ENCODE data around the gene TAS2R42.

Gene TAS2R42, protein sequence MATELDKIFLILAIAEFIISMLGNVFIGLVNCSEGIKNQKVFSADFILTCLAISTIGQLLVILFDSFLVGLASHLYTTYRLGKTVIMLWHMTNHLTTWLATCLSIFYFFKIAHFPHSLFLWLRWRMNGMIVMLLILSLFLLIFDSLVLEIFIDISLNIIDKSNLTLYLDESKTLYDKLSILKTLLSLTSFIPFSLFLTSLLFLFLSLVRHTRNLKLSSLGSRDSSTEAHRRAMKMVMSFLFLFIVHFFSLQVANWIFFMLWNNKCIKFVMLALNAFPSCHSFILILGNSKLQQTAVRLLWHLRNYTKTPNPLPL

DNA sequence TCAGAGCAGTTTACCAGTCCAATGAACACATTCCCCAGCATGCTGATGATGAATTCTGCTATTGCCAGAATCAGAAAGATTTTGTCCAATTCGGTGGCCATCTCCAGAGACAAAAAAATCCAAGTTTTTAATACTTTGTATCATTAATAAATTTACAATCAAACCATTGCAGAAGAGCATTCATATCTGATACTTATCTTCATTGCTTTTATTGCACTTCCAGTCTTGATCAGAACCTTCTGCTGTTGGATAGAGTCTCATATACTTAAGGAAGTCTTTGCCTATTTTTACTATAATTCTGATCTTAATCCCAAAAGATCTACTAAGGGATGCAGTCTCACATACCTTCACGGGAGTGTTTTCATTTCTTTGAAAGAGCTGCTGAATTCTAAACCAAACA, at the start of gene TAS2R42:
Gene TAS2R42 (minus strand): TSS at position 101 of the 400 bp plus-strand sequence. CDS start 0 bp downstream, at position 101.
- ChIA-PET CTCF (no interaction called here), POLR2A (no interaction called here)
- no peak for DNase-seq (ENCODE audit: extremely low spot score)
- TF ChIP-seq, protein P1, sequence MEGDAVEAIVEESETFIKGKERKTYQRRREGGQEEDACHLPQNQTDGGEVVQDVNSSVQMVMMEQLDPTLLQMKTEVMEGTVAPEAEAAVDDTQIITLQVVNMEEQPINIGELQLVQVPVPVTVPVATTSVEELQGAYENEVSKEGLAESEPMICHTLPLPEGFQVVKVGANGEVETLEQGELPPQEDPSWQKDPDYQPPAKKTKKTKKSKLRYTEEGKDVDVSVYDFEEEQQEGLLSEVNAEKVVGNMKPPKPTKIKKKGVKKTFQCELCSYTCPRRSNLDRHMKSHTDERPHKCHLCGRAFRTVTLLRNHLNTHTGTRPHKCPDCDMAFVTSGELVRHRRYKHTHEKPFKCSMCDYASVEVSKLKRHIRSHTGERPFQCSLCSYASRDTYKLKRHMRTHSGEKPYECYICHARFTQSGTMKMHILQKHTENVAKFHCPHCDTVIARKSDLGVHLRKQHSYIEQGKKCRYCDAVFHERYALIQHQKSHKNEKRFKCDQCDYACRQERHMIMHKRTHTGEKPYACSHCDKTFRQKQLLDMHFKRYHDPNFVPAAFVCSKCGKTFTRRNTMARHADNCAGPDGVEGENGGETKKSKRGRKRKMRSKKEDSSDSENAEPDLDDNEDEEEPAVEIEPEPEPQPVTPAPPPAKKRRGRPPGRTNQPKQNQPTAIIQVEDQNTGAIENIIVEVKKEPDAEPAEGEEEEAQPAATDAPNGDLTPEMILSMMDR (IDR thresholded peaks at IDR 0.05; ENCODE audit: control extremely low read depth, extremely low read depth, low read depth, missing control alignments), result no peak

DNA sequence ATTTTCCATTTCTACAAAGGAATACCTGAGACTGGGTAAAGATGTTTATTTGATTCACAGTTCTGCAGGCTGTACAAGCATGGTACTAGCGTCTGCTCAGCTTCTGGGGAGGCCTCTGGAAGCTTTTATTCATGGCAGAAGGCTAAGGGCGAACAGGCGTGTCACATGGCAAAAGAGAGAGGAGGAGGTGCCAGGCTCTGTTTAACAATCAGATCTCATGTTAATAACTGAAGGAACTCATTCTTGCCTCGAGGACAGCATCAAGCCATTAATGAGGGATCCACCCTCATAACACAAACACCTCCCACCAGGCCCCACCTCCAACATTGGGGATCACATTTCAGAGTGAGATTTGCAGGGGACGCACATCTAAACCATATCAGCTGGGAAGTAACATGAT, 46.8 kb upstream of the TAS2R42 start:
- ChIA-PET POLR2A (no interaction called here), CTCF (interaction anchor here (1.8 kb wide), 1 partner anchor 254 kb away, joined by 4 read pairs; no protein-coding TSS in a partner anchor)
- TF ChIP-seq, protein P1 (IDR thresholded peaks at IDR 0.05; ENCODE audit: control extremely low read depth, extremely low read depth, low read depth, missing control alignments), result no peak
- no peak for DNase-seq (ENCODE audit: extremely low spot score)

DNA sequence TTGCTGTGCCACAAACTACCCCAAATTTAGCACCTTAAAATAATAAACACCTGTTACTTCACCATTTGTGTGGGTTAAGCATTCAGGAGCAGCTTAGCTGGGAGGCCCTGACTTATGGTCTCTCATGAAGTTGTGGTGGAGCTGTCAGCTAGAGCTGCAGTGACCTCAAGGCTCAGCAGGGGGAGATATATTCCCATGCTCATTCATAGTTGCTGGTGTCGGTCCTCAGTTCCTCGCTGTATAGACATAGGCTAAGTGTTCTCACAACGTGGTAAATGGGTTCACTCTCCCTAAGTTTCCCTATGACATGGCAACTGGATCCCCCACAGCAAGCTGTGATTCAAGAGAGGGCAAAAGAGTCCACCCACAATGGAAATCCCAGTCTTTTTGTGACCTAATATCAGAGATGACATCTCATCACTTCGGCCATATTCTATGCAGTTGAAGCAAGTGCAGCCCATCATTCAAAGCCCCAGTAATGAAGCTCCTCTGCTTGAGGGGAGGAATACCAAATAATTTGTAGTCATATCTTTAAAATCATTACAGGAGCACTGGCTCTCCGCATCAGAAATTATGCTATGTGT, 41.7 kb upstream of the TAS2R42 start:
- ChIA-PET CTCF (interaction anchor here (0.7 to 7.3 kb wide), 17 partner anchors 10 to 1099 kb away, joined by 3 to 62 read pairs (median 4); no protein-coding TSS in a partner anchor), POLR2A (no interaction called here)
- TF ChIP-seq, protein P1 (IDR thresholded peaks at IDR 0.05; ENCODE audit: control extremely low read depth, extremely low read depth, low read depth, missing control alignments), result peak; percentile 72
- DNase-seq (ENCODE audit: extremely low spot score), result peak; percentile 24

DNA sequence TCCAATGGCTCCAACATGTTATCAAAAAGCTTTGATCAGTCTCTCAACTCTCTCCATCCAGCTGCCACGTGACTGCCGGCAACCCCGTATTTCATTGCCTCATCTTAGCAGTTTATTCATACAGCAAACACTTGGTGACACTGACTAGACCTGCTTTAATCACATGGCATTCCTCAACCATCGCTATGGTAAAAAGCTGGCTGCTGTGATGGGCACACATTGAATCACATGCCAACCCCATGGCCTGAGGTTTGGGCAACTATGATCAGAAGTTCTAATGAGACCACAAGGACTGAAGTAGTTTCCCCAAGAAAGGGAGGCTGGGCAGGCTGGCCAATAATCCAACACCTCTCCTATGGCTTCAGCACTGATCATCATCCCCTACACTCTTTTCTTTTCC, 40.6 kb upstream of the TAS2R42 start:
- no peak for DNase-seq (ENCODE audit: extremely low spot score)
- TF ChIP-seq, protein P1 (IDR thresholded peaks at IDR 0.05; ENCODE audit: control extremely low read depth, extremely low read depth, low read depth, missing control alignments), result no peak
- CTCF ChIA-PET, result interaction anchor here (1.0 to 7.3 kb wide), 6 partner anchors 14 to 806 kb away, joined by 3 to 62 read pairs (median 8); no protein-coding TSS in a partner anchor
- POLR2A ChIA-PET, result no interaction called here

DNA sequence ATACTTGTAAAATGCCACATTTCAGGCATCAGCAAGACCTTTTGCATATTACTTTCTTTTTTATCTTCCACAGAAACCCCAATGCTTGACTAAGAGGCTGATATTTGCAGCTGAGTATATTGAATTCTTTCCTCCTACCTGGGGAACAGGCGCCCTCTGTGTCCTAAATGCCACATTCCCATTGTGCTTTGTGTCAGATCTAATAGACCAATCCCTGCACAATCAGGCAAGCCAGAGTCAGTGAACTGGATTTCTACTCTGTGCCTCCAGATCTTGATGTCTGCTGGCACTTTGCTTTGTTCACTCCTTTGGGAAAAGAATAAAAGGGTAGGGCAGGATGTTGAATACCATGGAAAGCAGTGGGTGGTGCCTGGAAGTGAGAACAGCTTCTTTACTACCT, 22.4 kb upstream of the TAS2R42 start:
- ChIA-PET CTCF (no interaction called here), POLR2A (no interaction called here)
- TF ChIP-seq, protein P1 (IDR thresholded peaks at IDR 0.05; ENCODE audit: control extremely low read depth, extremely low read depth, low read depth, missing control alignments), result no peak
- DNase-seq (ENCODE audit: extremely low spot score), result no peak

DNA sequence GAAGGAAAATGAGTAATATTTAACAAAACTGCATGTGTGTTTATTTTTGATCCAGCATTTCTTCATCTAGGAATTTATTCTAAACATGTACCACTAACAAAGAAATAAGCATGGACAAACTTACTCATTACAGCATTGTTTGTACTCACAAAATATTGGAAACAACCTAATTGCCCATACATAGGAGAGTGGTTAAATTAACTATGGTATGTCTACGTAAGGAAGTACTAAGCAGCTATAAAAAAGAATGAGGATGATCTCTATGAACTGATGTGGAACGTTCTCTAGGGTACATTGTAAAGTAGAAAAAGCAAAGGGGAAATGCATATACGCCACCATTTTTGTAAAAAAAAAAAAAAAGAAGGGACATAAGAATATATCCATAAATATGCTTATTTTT, 17.4 kb upstream of the TAS2R42 start:
- CTCF ChIA-PET, result no interaction called here
- TF ChIP-seq, protein P1 (IDR thresholded peaks at IDR 0.05; ENCODE audit: control extremely low read depth, extremely low read depth, low read depth, missing control alignments), result no peak
- no peak for DNase-seq (ENCODE audit: extremely low spot score)
- POLR2A ChIA-PET, result no interaction called here

Data from GM10248 (cell line).